Esophagus muscularis mucosa (tissue), 4 donors: ENCODE results near the gene LACTB. TPM values are rescaled to one million over a fixed set of nuclear protein-coding genes. Genes with fewer than 3 reads are reported as not detected.

Source experiments
- DNase-seq: peaks from one replicate; pipeline ENCODE4 v3.0.0-alpha.2; 2017; ENCODE audit errors: extremely low spot score
- H3K27ac ChIP-seq, 4 donors: fragments of 200-600 bp; sonication (generic); replicated peaks in 1 of 4; 1 replicate in 3 of 4; 2 replicates in 1 of 4; pipeline ENCODE4 v1.5.1; 2016 to 2019; ENCODE audit warnings: mild to moderate bottlenecking in 1 of 4
- H3K27me3 ChIP-seq, 4 donors: fragments of 200-600 bp; sonication (generic); one replicate each; pipeline versions ENCODE4 v1.5.1 to v1.6.0; 2016 to 2019
- H3K36me3 ChIP-seq, 4 donors: fragments of 200-600 bp; sonication (generic); one replicate each; pipeline ENCODE4 v1.5.1; 2016 to 2019
- H3K4me1 ChIP-seq, 4 donors: fragments of 200-600 bp; sonication (generic); one replicate each; pipeline ENCODE4 v1.5.1; 2016 to 2019
- H3K4me3 ChIP-seq, 4 donors: fragments of 200-600 bp; sonication (generic); 1 replicate in 2 of 4; 2 replicates in 2 of 4; pipeline ENCODE4 v1.5.1; 2016 to 2019; ENCODE audit warnings: mild to moderate bottlenecking in 4 of 4, moderate library complexity in 1 of 4
- H3K9me3 ChIP-seq, 4 donors: fragments of 200-600 bp; sonication (generic); 1 replicate in 3 of 4; 2 replicates in 1 of 4; pipeline ENCODE4 v1.5.1; 2016 to 2019
- CTCF ChIP-seq, 3 experiments: fragments of 200-600 bp in 2 of 3; fragments of 450-650 bp in 1 of 3; sonication (generic) in 2 of 3; IDR thresholded peaks; one replicate each; pipeline ENCODE4 v1.5.1; 2017 to 2019; ENCODE audit warnings: antibody characterized with exemption in 3 of 3, mild to moderate bottlenecking in 2 of 3, moderate library complexity in 1 of 3
- EP300 ChIP-seq: sonication (generic); formaldehyde crosslinking; IDR thresholded peaks from one replicate; pipeline ENCODE4 v1.6.1; 2017; ENCODE audit warnings: antibody characterized with exemption
- POLR2A ChIP-seq: fragments of 450-650 bp; IDR thresholded peaks from one replicate; pipeline ENCODE4 v1.6.1; 2017; ENCODE audit warnings: antibody characterized with exemption, moderate library complexity, mild to moderate bottlenecking, low read depth
- POLR2AphosphoS5 ChIP-seq, 2 donors: sonication (generic); formaldehyde crosslinking; IDR thresholded peaks; one replicate each; pipeline ENCODE4 v1.6.1; 2017; ENCODE audit warnings: antibody characterized with exemption in 2 of 2
- WGBS: methylation state at CpG from one replicate; pipeline ENCODE4 v1.1.5; 2018; 5-methylcytosine and 5-hydroxymethylcytosine counted together
- intact Hi-C: fragments of 100-400 bp; cut with DNase I; formaldehyde crosslinking; loops from one replicate; pipeline ENCODE4 v1.15.1; 2023
- total RNA-seq, 4 donors: library from RNA; depleted of rRNA; stranded (reverse); fragments of >200 nt; gene quantifications; one replicate each; pipeline versions ENCODE4 v1.1.0 to v1.2.1, GENCODE V29; 2016

The LACTB gene
- total RNA-seq, 4 donors from 2014 or later = 15.4 to 22.8 (median 18.7) TPM

DNA sequence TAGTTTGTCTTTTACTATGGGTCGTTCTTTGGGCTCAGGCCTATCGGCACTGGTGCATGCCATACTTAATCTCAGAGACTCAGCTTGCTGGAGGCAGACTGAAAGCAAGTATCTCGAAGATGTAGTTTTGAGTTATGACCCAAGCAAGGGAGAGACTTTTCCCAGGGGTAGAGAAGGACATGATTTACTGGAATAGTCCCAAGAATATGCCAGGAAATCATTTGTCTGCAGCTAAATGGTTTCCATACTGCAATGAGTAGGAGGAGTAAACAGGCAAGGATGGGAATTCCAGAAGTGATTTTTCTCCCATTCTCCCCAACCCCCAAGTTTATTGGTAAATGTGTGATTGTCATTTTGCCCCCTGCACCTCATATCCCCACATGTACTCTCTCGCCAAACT is 35.4 kb upstream of the LACTB start:
- no peak for DNase-seq
- Histone ChIP-seq H3K4me3 (no peak overlapping the region), H3K36me3 (no peaks in the 10 kb centered on the region), H3K27ac (peak overlapping the region in 1 of 4 donors; percentile 10), H3K4me1 (peaks cover 21 to 54% (median 49%) of the 10 kb centered on the region in 4 donors), H3K27me3 (no peaks in the 10 kb centered on the region), H3K9me3 (no peaks in the 10 kb centered on the region)
- TF ChIP-seq CTCF (IDR thresholded peaks at IDR 0.05) = no peak
- TF ChIP-seq EP300 = no peak
- TF ChIP-seq POLR2A = no peak
- no peak for TF ChIP-seq POLR2AphosphoS5 (IDR thresholded peaks at IDR 0.05)
- intact Hi-C loops = no loop called here
- 74% methylated on average over 4 of the region's 4 CpGs for WGBS

DNA sequence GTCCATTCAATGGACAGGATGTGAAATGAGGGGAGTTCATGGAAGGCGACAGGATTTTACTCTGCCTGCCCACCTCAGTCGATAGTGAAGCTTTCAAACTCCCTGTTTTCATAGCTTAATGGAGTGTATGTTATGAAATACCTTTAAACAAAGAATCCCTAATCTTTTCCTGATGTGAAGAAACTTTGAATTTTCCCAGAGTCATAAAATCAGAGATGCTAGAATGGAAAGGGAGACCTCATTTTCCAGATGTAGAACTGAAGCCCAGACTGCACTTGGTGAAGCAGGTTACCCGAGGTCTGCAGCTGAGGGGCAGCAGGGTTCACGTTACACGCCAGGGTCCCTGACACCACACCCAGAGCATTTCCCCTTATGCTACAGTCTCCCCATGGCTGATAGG is 34.7 kb upstream of the LACTB start:
- no peaks in the 10 kb centered on the region for H3K27me3 ChIP-seq
- peaks cover 21 to 50% (median 44%) of the 10 kb centered on the region in 4 donors for H3K4me1 ChIP-seq
- WGBS = 82% methylated on average over 5 of the region's 5 CpGs
- intact Hi-C loops = no loop called here
- DNase-seq = no peak
- no peaks in the 10 kb centered on the region for H3K9me3 ChIP-seq
- no peaks in the 10 kb centered on the region for H3K36me3 ChIP-seq
- H3K4me3 ChIP-seq = no peak overlapping the region
- no peak overlapping the region for H3K27ac ChIP-seq
- TF ChIP-seq CTCF (IDR thresholded peaks at IDR 0.05) (no peak), EP300 (no peak), POLR2A (no peak), POLR2AphosphoS5 (IDR thresholded peaks at IDR 0.05) (no peak)

GRCh38 chr15:63088533-63089245 is 33.0 kb upstream of the LACTB start:
- H3K27ac ChIP-seq = peak overlapping the region; percentile 55 to 76 (median 64)
- intact Hi-C loops = loop anchor here (1.0 kb wide), 1 partner anchor 240 kb away; no protein-coding TSS in a partner anchor

DNA sequence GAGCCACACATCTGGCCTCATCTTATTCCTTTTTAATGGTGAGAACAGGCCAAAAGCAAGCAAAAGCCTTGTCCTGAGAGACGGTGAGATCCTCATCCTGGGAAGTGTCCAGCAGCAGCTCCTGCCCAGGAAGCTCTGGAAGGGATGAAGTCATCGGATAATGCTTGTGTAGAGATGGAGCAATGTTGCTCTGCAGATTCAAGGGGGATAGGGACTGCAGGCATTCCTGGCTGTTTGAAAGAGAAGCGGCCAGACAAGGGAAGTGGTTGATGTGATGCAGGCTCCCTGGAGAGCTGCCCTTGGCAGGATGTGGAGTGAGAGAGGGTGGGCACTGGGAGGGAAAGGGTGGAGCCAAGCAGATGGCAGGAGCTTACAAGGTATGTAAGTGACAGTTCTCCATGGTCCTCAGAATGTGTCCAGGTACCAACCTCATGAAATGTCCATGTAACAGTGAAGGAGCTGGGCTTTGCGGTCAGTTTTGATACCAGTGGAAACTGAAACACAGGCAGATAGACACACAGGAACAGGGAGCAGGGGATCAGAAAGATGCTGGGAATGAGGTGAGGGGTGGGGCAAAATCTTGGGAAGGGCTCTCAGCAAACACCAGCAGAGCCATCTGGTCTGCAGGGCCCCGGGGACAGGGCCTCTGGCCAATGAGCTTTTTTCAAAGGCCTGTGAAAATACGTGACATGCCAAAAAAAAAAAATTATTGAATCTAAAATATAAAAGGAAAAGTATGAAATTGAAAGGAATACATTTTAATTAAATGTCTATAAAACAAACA is 32.2 kb upstream of the LACTB start:
- Histone ChIP-seq H3K27me3 (no peaks in the 10 kb centered on the region), H3K27ac (peak overlapping the region; percentile 55 to 76 (median 64)), H3K9me3 (no peaks in the 10 kb centered on the region), H3K36me3 (no peaks in the 10 kb centered on the region), H3K4me3 (no peak overlapping the region), H3K4me1 (peaks cover 25 to 51% (median 42%) of the 10 kb centered on the region in 4 donors)
- peak; percentile 46 to 71 for TF ChIP-seq POLR2AphosphoS5 (IDR thresholded peaks at IDR 0.05)
- no peak for TF ChIP-seq EP300
- WGBS = 35% methylated on average over 6 of the region's 6 CpGs
- intact Hi-C loops = loop anchor here (1.0 to 5.0 kb wide), 3 partner anchors 42 to 307 kb away; no protein-coding TSS in a partner anchor
- no peak for DNase-seq

More at GRCh38 chr15:63088533-63089245, 33.0 kb upstream of the LACTB start:
- WGBS = 55% methylated on average over 6 of the region's 6 CpGs
- H3K36me3 ChIP-seq = no peaks in the 10 kb centered on the region
- DNase-seq = no peak
- no peak overlapping the region for H3K4me3 ChIP-seq
- H3K27me3 ChIP-seq = no peaks in the 10 kb centered on the region
- H3K4me1 ChIP-seq = peaks cover 17 to 45% (median 36%) of the 10 kb centered on the region in 4 donors
- H3K9me3 ChIP-seq = no peaks in the 10 kb centered on the region
- TF ChIP-seq EP300 (no peak), POLR2A (no peak), CTCF (IDR thresholded peaks at IDR 0.05) (no peak), POLR2AphosphoS5 (IDR thresholded peaks at IDR 0.05) (no peak)

DNA sequence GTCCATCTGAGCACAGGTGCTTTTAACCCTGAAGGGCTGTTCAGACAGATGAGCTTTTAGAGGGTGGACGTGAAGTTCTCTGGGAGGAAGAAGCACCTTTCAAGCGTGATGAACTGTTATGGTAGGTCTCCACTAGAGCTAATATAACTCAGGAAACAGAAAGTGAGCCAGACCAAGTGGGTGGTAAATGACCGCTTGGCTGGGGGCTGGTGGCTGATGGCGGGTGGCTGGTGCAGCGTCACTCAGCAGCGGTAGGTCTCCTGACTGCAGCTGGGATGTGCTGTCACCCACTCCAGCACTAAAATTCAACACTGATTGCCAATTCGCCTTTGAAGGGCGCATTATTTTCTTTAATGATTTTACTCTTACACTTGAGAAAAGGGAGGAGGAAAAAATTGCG is 31.2 kb upstream of the LACTB start:
- H3K9me3 ChIP-seq = no peaks in the 10 kb centered on the region
- DNase-seq = no peak
- H3K27me3 ChIP-seq = no peaks in the 10 kb centered on the region
- TF ChIP-seq POLR2AphosphoS5 (IDR thresholded peaks at IDR 0.05) = no peak
- no peak for TF ChIP-seq CTCF (IDR thresholded peaks at IDR 0.05)
- TF ChIP-seq EP300 = no peak
- no peak for TF ChIP-seq POLR2A
- H3K4me1 ChIP-seq = peaks cover 27 to 58% (median 49%) of the 10 kb centered on the region in 4 donors
- intact Hi-C loops = loop anchor here (5.0 kb wide), 2 partner anchors 43 to 308 kb away; no protein-coding TSS in a partner anchor
- no peak overlapping the region for H3K4me3 ChIP-seq
- WGBS = 90% methylated on average over 9 of the region's 9 CpGs
- no peaks in the 10 kb centered on the region for H3K36me3 ChIP-seq
- peak overlapping the region in 1 of 4 donors; percentile 76 for H3K27ac ChIP-seq
